ENCODE data around the gene NOS1. TPM values are rescaled to one million over a fixed set of nuclear protein-coding genes. Genes with fewer than 3 reads are reported as not detected.
"Not testable (repeated sequence)": the region's sequence is repeated elsewhere in the genome, so short reads cannot be mapped to it uniquely, and the experiment has no call there.

NOS1 gene
- total and polyA plus RNA-seq, 4 donors, result 0.05 to 0.66 (median 0.22) TPM

DNA sequence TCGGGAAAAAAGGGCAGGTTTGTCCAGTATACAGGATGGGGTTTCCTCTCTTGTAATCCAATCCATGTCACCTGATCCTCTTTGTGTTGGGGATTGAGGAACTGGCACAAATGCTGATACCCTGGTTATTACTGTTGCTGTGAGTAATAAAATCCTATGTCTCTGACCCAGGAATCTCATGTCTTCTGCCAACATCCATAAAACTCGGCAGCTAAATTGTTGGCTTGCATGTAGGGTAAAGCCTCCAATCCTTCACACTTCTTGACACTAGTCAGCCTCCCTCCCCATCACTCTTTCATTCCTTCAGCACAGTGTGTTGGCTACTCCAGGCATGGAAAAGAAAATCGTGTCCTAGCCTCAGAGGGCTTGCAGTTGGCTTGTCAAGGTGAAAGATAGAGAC lies 9.2 kb upstream of the NOS1 start:
- Histone ChIP-seq H3K27ac (ENCODE audit: low read depth in 1 of 2, low read length in 2 of 2) (no peak overlapping the region), H3K4me3 (ENCODE audit: low read length in 2 of 2) (no peak overlapping the region), H3K9me3 (ENCODE audit: control insufficient read depth, low read length) (peaks cover 5% of the 10 kb centered on the region), H3K4me1 (ENCODE audit: control insufficient read depth in 1 of 2, insufficient read depth in 2 of 2, low read length in 2 of 2) (no peaks in the 10 kb centered on the region), H3K36me3 (ENCODE audit: control insufficient read depth in 1 of 2, insufficient read depth in 2 of 2, low read length in 1 of 2) (no peaks in the 10 kb centered on the region), H3K27me3 (ENCODE audit: control insufficient read depth in 1 of 2, insufficient read depth in 2 of 2, low read length in 1 of 2) (no peaks in the 10 kb centered on the region)
- DNase-seq (no peak), ATAC-seq (ENCODE audit: low FRiP score) (no peak)
- WGBS, 2 donors, result 50 to 58% methylated on average over 3 of the region's 3 CpGs
- intact Hi-C loops (cut with DNase I), result no loop called here

DNA sequence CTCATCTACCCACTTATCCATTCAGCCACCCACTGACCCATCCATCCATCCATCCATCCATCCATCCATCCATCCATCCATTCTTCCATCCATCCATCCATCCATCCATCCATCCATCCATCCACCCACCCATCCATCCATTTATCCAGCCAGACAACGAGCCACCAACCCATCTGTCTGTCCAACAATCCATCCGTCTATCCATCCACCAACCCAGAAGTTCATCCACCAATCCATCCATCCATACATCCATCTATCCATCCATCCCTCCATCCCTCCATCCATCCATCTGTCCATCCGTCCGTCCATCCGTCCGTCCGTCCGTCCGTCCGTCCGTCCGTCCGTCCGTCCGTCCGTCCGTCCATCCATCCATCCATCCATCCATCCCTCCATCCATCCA lies 8.6 kb upstream of the NOS1 start:
- intact Hi-C loops (cut with DNase I), result loop anchor here in 1 of 2 donors (5.0 kb wide), 2 partner anchors 217 to 467 kb away; no protein-coding TSS in a partner anchor
- H3K9me3 ChIP-seq (ENCODE audit: control insufficient read depth, low read length); H3K4me3 ChIP-seq (ENCODE audit: low read length in 2 of 2); H3K4me1 ChIP-seq (ENCODE audit: control insufficient read depth in 1 of 2, insufficient read depth in 2 of 2, low read length in 2 of 2); DNase-seq; H3K36me3 ChIP-seq (ENCODE audit: control insufficient read depth in 1 of 2, insufficient read depth in 2 of 2, low read length in 1 of 2); H3K27ac ChIP-seq (ENCODE audit: low read depth in 1 of 2, low read length in 2 of 2); H3K27me3 ChIP-seq (ENCODE audit: control insufficient read depth in 1 of 2, insufficient read depth in 2 of 2, low read length in 1 of 2); ATAC-seq (ENCODE audit: low FRiP score): not testable (repeated sequence)
- 80 to 93% methylated on average over 17 of the region's 17 CpGs for WGBS, 2 donors

- H3K27me3 ChIP-seq (ENCODE audit: control insufficient read depth in 1 of 2, insufficient read depth in 2 of 2, low read length in 1 of 2), result no peaks in the 10 kb centered on the region
- no peaks in the 10 kb centered on the region for H3K36me3 ChIP-seq (ENCODE audit: control insufficient read depth in 1 of 2, insufficient read depth in 2 of 2, low read length in 1 of 2)
- 13 to 16% methylated on average over 12 of the region's 12 CpGs for WGBS, 2 donors
- H3K4me1 ChIP-seq (ENCODE audit: control insufficient read depth in 1 of 2, insufficient read depth in 2 of 2, low read length in 2 of 2), result no peaks in the 10 kb centered on the region
- ATAC-seq (ENCODE audit: low FRiP score) (no peak), DNase-seq (peak in 1 of 2 donors; percentile 54)
- no peak overlapping the region for H3K4me3 ChIP-seq (ENCODE audit: low read length in 2 of 2)
- intact Hi-C loops (cut with DNase I), result loop anchor here (1.0 to 5.0 kb wide), 4 partner anchors 220 to 470 kb away; no protein-coding TSS in a partner anchor
- no peak overlapping the region for H3K27ac ChIP-seq (ENCODE audit: low read depth in 1 of 2, low read length in 2 of 2)
- peaks cover 5% of the 10 kb centered on the region for H3K9me3 ChIP-seq (ENCODE audit: control insufficient read depth, low read length)
Measured at GRCh38 chr12:117367006-117367638, 5.7 kb upstream of the NOS1 start.

GRCh38 chr12:117365049-117365616 lies 3.7 kb upstream of the NOS1 start:
- Histone ChIP-seq H3K4me1 (ENCODE audit: control insufficient read depth in 1 of 2, insufficient read depth in 2 of 2, low read length in 2 of 2) (no peaks in the 10 kb centered on the region), H3K4me3 (ENCODE audit: low read length in 2 of 2) (no peak overlapping the region), H3K36me3 (ENCODE audit: control insufficient read depth in 1 of 2, insufficient read depth in 2 of 2, low read length in 1 of 2) (no peaks in the 10 kb centered on the region), H3K27ac (ENCODE audit: low read depth in 1 of 2, low read length in 2 of 2) (no peak overlapping the region), H3K9me3 (ENCODE audit: control insufficient read depth, low read length) (no peaks in the 10 kb centered on the region), H3K27me3 (ENCODE audit: control insufficient read depth in 1 of 2, insufficient read depth in 2 of 2, low read length in 1 of 2) (no peaks in the 10 kb centered on the region)
- DNase-seq (no peak), ATAC-seq (ENCODE audit: low FRiP score) (no peak)
- WGBS, 2 donors, result 32 to 45% methylated on average over 9 of the region's 9 CpGs
- intact Hi-C loops (cut with DNase I), result loop anchor here in 1 of 2 donors (5.0 kb wide), 2 partner anchors 222 to 472 kb away; no protein-coding TSS in a partner anchor

DNA sequence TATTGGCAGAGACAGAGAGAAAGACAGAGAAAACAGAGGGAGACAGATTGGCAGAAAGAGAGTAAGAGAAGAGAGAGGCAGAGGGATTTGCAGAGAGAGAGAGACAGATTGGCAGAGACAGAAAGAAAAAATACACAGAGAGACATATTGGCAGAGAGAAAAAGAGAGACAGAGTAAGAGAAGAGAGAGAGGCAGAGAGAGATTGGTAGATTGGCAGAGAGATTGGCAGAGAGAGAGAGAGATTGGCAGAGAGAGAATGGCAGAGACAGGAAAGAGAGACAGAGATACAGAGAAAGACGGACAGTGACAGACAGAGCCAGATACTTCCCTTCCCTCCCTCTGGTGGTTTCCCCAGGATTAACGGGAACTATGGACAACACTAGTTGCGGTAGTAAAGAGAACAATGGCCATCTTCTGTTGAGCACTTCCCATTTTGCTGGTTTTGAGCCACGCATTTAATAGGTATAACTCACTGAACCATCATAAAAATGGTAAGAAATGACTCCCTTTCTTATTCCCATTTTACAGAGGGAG lies 2.6 kb upstream of the NOS1 start:
- no peak overlapping the region for H3K27ac ChIP-seq (ENCODE audit: low read depth in 1 of 2, low read length in 2 of 2)
- intact Hi-C loops (cut with DNase I), result no loop called here
- 19 to 29% methylated on average over 4 of the region's 4 CpGs for WGBS, 2 donors
- ATAC-seq (ENCODE audit: low FRiP score) (no peak), DNase-seq (no peak)
- H3K4me1 ChIP-seq (ENCODE audit: control insufficient read depth in 1 of 2, insufficient read depth in 2 of 2, low read length in 2 of 2), result no peaks in the 10 kb centered on the region
- no peaks in the 10 kb centered on the region for H3K36me3 ChIP-seq (ENCODE audit: control insufficient read depth in 1 of 2, insufficient read depth in 2 of 2, low read length in 1 of 2)
- no peaks in the 10 kb centered on the region for H3K9me3 ChIP-seq (ENCODE audit: control insufficient read depth, low read length)
- no peaks in the 10 kb centered on the region for H3K27me3 ChIP-seq (ENCODE audit: control insufficient read depth in 1 of 2, insufficient read depth in 2 of 2, low read length in 1 of 2)
- no peak overlapping the region for H3K4me3 ChIP-seq (ENCODE audit: low read length in 2 of 2)

DNA sequence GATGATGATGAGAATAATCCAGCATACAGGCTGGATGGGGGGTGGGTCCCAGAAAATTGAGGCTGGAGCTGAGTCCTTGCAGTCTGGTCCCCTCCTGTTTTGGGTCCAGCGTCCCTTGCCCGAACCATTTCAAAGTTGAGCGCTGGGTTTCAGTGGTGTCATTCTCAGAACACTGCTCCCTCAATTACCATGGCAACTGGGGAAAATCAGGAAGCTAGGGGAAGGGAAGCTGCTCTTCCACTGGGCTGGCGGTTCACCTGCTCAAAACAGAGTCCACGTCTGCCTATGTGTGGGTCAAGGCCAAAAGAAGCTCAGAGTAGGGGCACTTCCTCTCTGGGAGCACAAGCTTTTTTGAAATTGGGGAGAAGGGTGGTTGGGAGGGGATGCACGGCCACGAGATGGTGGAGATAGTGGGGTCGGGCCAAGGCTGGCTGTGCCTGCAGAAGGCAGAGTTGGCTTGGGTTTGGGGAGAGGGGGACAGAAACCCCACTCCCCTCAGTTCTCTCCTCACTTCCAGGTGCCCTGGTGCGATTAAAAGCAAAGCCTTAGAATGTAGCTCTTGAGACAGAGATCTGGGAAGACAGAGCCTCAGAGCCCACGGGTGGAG lies 1.7 kb upstream of the NOS1 start:
- DNase-seq (no peak), ATAC-seq (ENCODE audit: low FRiP score) (no peak)
- no peak overlapping the region for H3K4me3 ChIP-seq (ENCODE audit: low read length in 2 of 2)
- H3K36me3 ChIP-seq (ENCODE audit: control insufficient read depth in 1 of 2, insufficient read depth in 2 of 2, low read length in 1 of 2), result no peaks in the 10 kb centered on the region
- H3K27ac ChIP-seq (ENCODE audit: low read depth in 1 of 2, low read length in 2 of 2), result no peak overlapping the region
- no peaks in the 10 kb centered on the region for H3K27me3 ChIP-seq (ENCODE audit: control insufficient read depth in 1 of 2, insufficient read depth in 2 of 2, low read length in 1 of 2)
- H3K4me1 ChIP-seq (ENCODE audit: control insufficient read depth in 1 of 2, insufficient read depth in 2 of 2, low read length in 2 of 2), result no peaks in the 10 kb centered on the region
- intact Hi-C loops (cut with DNase I), result no loop called here
- H3K9me3 ChIP-seq (ENCODE audit: control insufficient read depth, low read length), result no peaks in the 10 kb centered on the region
- WGBS, 2 donors, result 44 to 51% methylated on average over 10 of the region's 10 CpGs

- no peaks in the 10 kb centered on the region for H3K36me3 ChIP-seq (ENCODE audit: control insufficient read depth in 1 of 2, insufficient read depth in 2 of 2, low read length in 1 of 2)
- no peak overlapping the region for H3K27ac ChIP-seq (ENCODE audit: low read depth in 1 of 2, low read length in 2 of 2)
- intact Hi-C loops (cut with DNase I), result no loop called here
- 72 to 83% methylated on average over 12 of the region's 12 CpGs for WGBS, 2 donors
- H3K9me3 ChIP-seq (ENCODE audit: control insufficient read depth, low read length), result no peaks in the 10 kb centered on the region
- ATAC-seq (ENCODE audit: low FRiP score), result no peak
- no peaks in the 10 kb centered on the region for H3K27me3 ChIP-seq (ENCODE audit: control insufficient read depth in 1 of 2, insufficient read depth in 2 of 2, low read length in 1 of 2)
- DNase-seq, result no peak
- H3K4me3 ChIP-seq (ENCODE audit: low read length in 2 of 2), result no peak overlapping the region
- H3K4me1 ChIP-seq (ENCODE audit: control insufficient read depth in 1 of 2, insufficient read depth in 2 of 2, low read length in 2 of 2), result no peaks in the 10 kb centered on the region
Measured at GRCh38 chr12:117362391-117362790, 965 bp upstream of the NOS1 start.

DNA sequence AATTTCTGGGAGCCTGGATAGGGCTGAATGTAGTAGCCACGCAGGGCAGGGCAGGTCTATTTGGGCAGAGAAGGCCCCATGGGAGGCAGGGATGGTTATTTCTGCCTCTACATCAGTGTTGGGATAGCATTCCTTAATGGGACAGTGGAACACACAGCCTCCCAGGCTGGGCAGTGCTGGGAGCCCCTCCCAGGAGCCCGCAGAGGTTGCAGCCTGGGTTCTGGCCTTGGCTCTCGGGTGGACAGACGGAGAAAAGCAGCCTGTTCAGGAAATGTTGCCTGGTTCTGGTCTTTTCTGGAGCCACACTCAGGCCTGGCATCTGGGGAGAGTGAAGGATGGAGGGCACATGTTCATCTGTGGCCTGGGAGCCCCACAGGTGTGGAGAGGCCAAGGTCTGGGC lies 479 bp upstream of the NOS1 start:
- Histone ChIP-seq H3K27me3 (ENCODE audit: control insufficient read depth in 1 of 2, insufficient read depth in 2 of 2, low read length in 1 of 2) (no peaks in the 10 kb centered on the region), H3K4me3 (ENCODE audit: low read length in 2 of 2) (no peak overlapping the region), H3K36me3 (ENCODE audit: control insufficient read depth in 1 of 2, insufficient read depth in 2 of 2, low read length in 1 of 2) (no peaks in the 10 kb centered on the region), H3K9me3 (ENCODE audit: control insufficient read depth, low read length) (no peaks in the 10 kb centered on the region), H3K27ac (ENCODE audit: low read depth in 1 of 2, low read length in 2 of 2) (no peak overlapping the region), H3K4me1 (ENCODE audit: control insufficient read depth in 1 of 2, insufficient read depth in 2 of 2, low read length in 2 of 2) (no peaks in the 10 kb centered on the region)
- ATAC-seq (ENCODE audit: low FRiP score) (no peak), DNase-seq (no peak)
- WGBS, 2 donors, result 38 to 45% methylated on average over 4 of the region's 4 CpGs
- intact Hi-C loops (cut with DNase I), result no loop called here
